ENCODE results near the gene VTCN1.

The VTCN1 gene

GRCh38 chr1:117150316-117150715 lies 60.4 kb downstream of the VTCN1 start:
- no peaks in the 10 kb centered on the region for H3K9me3 ChIP-seq (replicated peaks; ENCODE audit: insufficient read depth, low read length)
- H3K9me2 ChIP-seq (replicated peaks; ENCODE audit: insufficient read depth, low read length): no peaks in the 10 kb centered on the region
- H3K4me2 ChIP-seq (ENCODE audit: low read depth, low read length): no peak overlapping the region
- H2AFZ ChIP-seq (ENCODE audit: low read length): no peak overlapping the region
- no peaks in the 10 kb centered on the region for H3K79me2 ChIP-seq (ENCODE audit: low read length)
- no peak for DNase-seq
- no peaks in the 10 kb centered on the region for H3K4me1 ChIP-seq (ENCODE audit: low read length)
- no peaks in the 10 kb centered on the region for H3F3A ChIP-seq (ENCODE audit: insufficient read depth, low read length)
- no peaks in the 10 kb centered on the region for H4K20me1 ChIP-seq (ENCODE audit: insufficient read depth, low read length)
- TF ChIP-seq CTCF (IDR thresholded peaks at IDR 0.05; ENCODE audit: low read length) (no peak), EZH2phosphoT487 (IDR thresholded peaks at IDR 0.05; ENCODE audit: low read length) (no peak), EZH2 (optimal IDR thresholded peaks at IDR 0.05; ENCODE audit: low read depth, low read length) (no peak)
- H3K4me3 ChIP-seq (ENCODE audit: low read length): no peak overlapping the region
- no peaks in the 10 kb centered on the region for H3K27me3 ChIP-seq (replicated peaks; ENCODE audit: insufficient read depth, low read length)
- H3K27ac ChIP-seq (ENCODE audit: low read length): no peak overlapping the region
- no peaks in the 10 kb centered on the region for H3K36me3 ChIP-seq (replicated peaks; ENCODE audit: insufficient read depth, low read length)
- no peak overlapping the region for H3K9ac ChIP-seq (ENCODE audit: low read length)

- H3K79me2 ChIP-seq (ENCODE audit: low read length): no peaks in the 10 kb centered on the region
- DNase-seq: no peak
- no peak overlapping the region for H3K27ac ChIP-seq (ENCODE audit: low read length)
- H3K9ac ChIP-seq (ENCODE audit: low read length): no peak overlapping the region
- H4K20me1 ChIP-seq (ENCODE audit: insufficient read depth, low read length): no peaks in the 10 kb centered on the region
- no peaks in the 10 kb centered on the region for H3K9me3 ChIP-seq (replicated peaks; ENCODE audit: insufficient read depth, low read length)
- no peak overlapping the region for H2AFZ ChIP-seq (ENCODE audit: low read length)
- H3K27me3 ChIP-seq (replicated peaks; ENCODE audit: insufficient read depth, low read length): no peaks in the 10 kb centered on the region
- no peaks in the 10 kb centered on the region for H3K9me2 ChIP-seq (replicated peaks; ENCODE audit: insufficient read depth, low read length)
- H3K36me3 ChIP-seq (replicated peaks; ENCODE audit: insufficient read depth, low read length): no peaks in the 10 kb centered on the region
- TF ChIP-seq EZH2phosphoT487 (IDR thresholded peaks at IDR 0.05; ENCODE audit: low read length) (no peak), EZH2 (optimal IDR thresholded peaks at IDR 0.05; ENCODE audit: low read depth, low read length) (no peak), CTCF (IDR thresholded peaks at IDR 0.05; ENCODE audit: low read length) (no peak)
- H3K4me2 ChIP-seq (ENCODE audit: low read depth, low read length): no peak overlapping the region
- no peaks in the 10 kb centered on the region for H3K4me1 ChIP-seq (ENCODE audit: low read length)
- no peak overlapping the region for H3K4me3 ChIP-seq (ENCODE audit: low read length)
- no peaks in the 10 kb centered on the region for H3F3A ChIP-seq (ENCODE audit: insufficient read depth, low read length)
These were observed 62.7 kb downstream of the VTCN1 start for GRCh38 chr1:117147856-117148588.

GRCh38 chr1:117147341-117147831 lies 63.3 kb downstream of the VTCN1 start:
- Histone ChIP-seq H2AFZ (ENCODE audit: low read length) (no peak overlapping the region), H3K4me3 (ENCODE audit: low read length) (no peak overlapping the region), H3F3A (ENCODE audit: insufficient read depth, low read length) (no peaks in the 10 kb centered on the region), H3K9me3 (replicated peaks; ENCODE audit: insufficient read depth, low read length) (no peaks in the 10 kb centered on the region), H3K9ac (ENCODE audit: low read length) (no peak overlapping the region), H3K4me2 (ENCODE audit: low read depth, low read length) (no peak overlapping the region), H3K27me3 (replicated peaks; ENCODE audit: insufficient read depth, low read length) (no peaks in the 10 kb centered on the region), H4K20me1 (ENCODE audit: insufficient read depth, low read length) (no peaks in the 10 kb centered on the region), H3K9me2 (replicated peaks; ENCODE audit: insufficient read depth, low read length) (no peaks in the 10 kb centered on the region), H3K27ac (ENCODE audit: low read length) (no peak overlapping the region), H3K36me3 (replicated peaks; ENCODE audit: insufficient read depth, low read length) (no peaks in the 10 kb centered on the region), H3K4me1 (ENCODE audit: low read length) (no peaks in the 10 kb centered on the region), H3K79me2 (ENCODE audit: low read length) (no peaks in the 10 kb centered on the region)
- TF ChIP-seq EZH2phosphoT487 (IDR thresholded peaks at IDR 0.05; ENCODE audit: low read length): no peak
- TF ChIP-seq CTCF (IDR thresholded peaks at IDR 0.05; ENCODE audit: low read length): no peak
- TF ChIP-seq EZH2 (optimal IDR thresholded peaks at IDR 0.05; ENCODE audit: low read depth, low read length): no peak
- DNase-seq: no peak
